Neural progenitor cell (in vitro differentiated cells): ENCODE results near the gene SP6. TPM values are rescaled to one million over a fixed set of nuclear protein-coding genes. Genes with fewer than 3 reads are reported as not detected.

ENCODE experiments used
- DNase-seq: peaks from one replicate; pipeline ENCODE4 v3.0.0-alpha.2; 2016; ENCODE audit warnings: low spot score
- H2AFZ ChIP-seq: fragments of 200-600 bp; sonication (generic); replicated peaks from 2 replicates; pipeline ENCODE4 v1.6.1; 2016; ENCODE audit warnings: antibody characterized with exemption
- H3F3A ChIP-seq: fragments of 200-600 bp; sonication (generic); 2 replicates; pipeline ENCODE4 v1.6.1; 2016; ENCODE audit warnings: antibody characterized with exemption, low read depth
- H3K27ac ChIP-seq: fragments of 200-600 bp; sonication (generic); 2 replicates; pipeline ENCODE4 v1.5.1; 2016; ENCODE audit warnings: mild to moderate bottlenecking
- H3K27me3 ChIP-seq: fragments of 200-600 bp; sonication (generic); 2 replicates; pipeline ENCODE4 v1.6.1; 2016; ENCODE audit warnings: mild to moderate bottlenecking, moderate library complexity
- H3K36me3 ChIP-seq: fragments of 200-600 bp; sonication (generic); 2 replicates; pipeline ENCODE4 v1.5.1; 2016
- H3K4me1 ChIP-seq: fragments of 200-600 bp; sonication (generic); 2 replicates; pipeline ENCODE4 v1.6.1; 2016; ENCODE audit warnings: mixed run types
- H3K4me2 ChIP-seq: fragments of 200-600 bp; sonication (generic); 2 replicates; pipeline ENCODE4 v1.6.1; 2016
- H3K4me3 ChIP-seq: fragments of 200-600 bp; sonication (generic); 2 replicates; pipeline ENCODE4 v1.5.1; 2016
- H3K79me2 ChIP-seq: fragments of 200-600 bp; sonication (generic); 2 replicates; pipeline ENCODE4 v1.6.1; 2016; ENCODE audit warnings: low read depth
- H3K9ac ChIP-seq: fragments of 200-600 bp; sonication (generic); 2 replicates; pipeline ENCODE4 v1.6.1; 2016
- H3K9me3 ChIP-seq: fragments of 200-600 bp; sonication (generic); 2 replicates; pipeline ENCODE4 v1.5.1; 2016; ENCODE audit warnings: low read depth
- H4K20me1 ChIP-seq: fragments of 200-600 bp; sonication (generic); 2 replicates; pipeline ENCODE4 v1.6.1; 2016; ENCODE audit warnings: low read depth
- H3K27ac Mint-ChIP-seq: 3 replicates; pipeline ENCODE4 v1.8.0; 2021; ENCODE audit warnings: mixed read lengths
- H3K27me3 Mint-ChIP-seq: 2 replicates; pipeline ENCODE4 v1.8.0; 2022; ENCODE audit warnings: low read depth, mild to moderate bottlenecking, inconsistent platforms, moderate library complexity, mixed read lengths; ENCODE audit not compliant: insufficient read depth
- H3K36me3 Mint-ChIP-seq: 3 replicates; pipeline ENCODE4 v1.8.0; 2021; ENCODE audit warnings: mixed read lengths
- H3K4me1 Mint-ChIP-seq: 3 replicates; pipeline ENCODE4 v1.8.0; 2021; ENCODE audit warnings: mixed read lengths
- H3K4me3 Mint-ChIP-seq: 3 replicates; pipeline ENCODE4 v1.8.0; 2021; ENCODE audit warnings: mild to moderate bottlenecking, moderate library complexity, mixed read lengths
- H3K9me3 Mint-ChIP-seq: 3 replicates; pipeline ENCODE4 v1.8.0; 2020; ENCODE audit warnings: mixed read lengths
- CTCF ChIP-seq: fragments of 200-600 bp; sonication (generic); IDR thresholded peaks from 2 replicates; pipeline ENCODE4 v1.5.1; 2017; ENCODE audit warnings: antibody characterized with exemption, mild to moderate bottlenecking
- EZH2 ChIP-seq: fragments of 200-600 bp; sonication (generic); IDR thresholded peaks from 2 replicates; pipeline ENCODE4 v1.6.1; 2017; ENCODE audit warnings: antibody characterized with exemption, mild to moderate bottlenecking, moderate library complexity
- EZH2phosphoT487 ChIP-seq: fragments of 200-600 bp; sonication (generic); IDR thresholded peaks from 2 replicates; pipeline ENCODE4 v1.6.1; 2017; ENCODE audit warnings: antibody characterized with exemption
- total RNA-seq: library from RNA; depleted of rRNA; stranded (reverse); fragments of >200 nt; gene quantifications from 2 replicates; pipeline ENCODE4 v1.2.3, GENCODE V29; 2015; ENCODE audit warnings: low replicate concordance

SP6 gene
- total RNA-seq, 1 donor from 2014 or later = 0.04 TPM

DNA sequence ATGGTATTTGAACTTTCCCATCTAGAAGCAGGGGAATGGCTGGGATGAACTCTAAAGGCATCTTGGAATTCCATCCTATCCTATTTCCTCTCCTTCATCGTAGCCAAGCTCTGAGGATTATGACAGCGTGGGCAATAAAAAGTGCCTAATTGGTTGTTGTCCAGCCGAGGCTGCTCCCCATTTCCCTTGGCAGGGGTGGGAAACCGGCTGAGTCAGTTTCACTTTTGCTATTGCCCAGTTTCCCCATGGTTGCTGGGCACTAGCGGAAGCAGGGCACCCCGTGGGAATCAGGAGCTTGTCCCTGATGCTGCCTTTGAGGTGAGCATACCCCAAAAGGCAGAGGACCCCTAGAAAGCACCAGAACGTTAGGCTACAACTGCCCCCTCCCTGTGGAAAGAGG, 31.3 kb upstream of the SP6 start:
- H4K20me1 ChIP-seq = no peaks in the 10 kb centered on the region
- no peak overlapping the region for H3K9ac ChIP-seq
- no peak overlapping the region for H3K4me3 Mint-ChIP-seq
- DNase-seq = no peak
- no peaks in the 10 kb centered on the region for H3K9me3 Mint-ChIP-seq
- H3K36me3 Mint-ChIP-seq = no peaks in the 10 kb centered on the region
- no peaks in the 10 kb centered on the region for H3F3A ChIP-seq
- TF ChIP-seq CTCF (no peak), EZH2 (no peak), EZH2phosphoT487 (no peak)
- no peak overlapping the region for H3K27ac Mint-ChIP-seq
- H3K36me3 ChIP-seq = no peaks in the 10 kb centered on the region
- no peaks in the 10 kb centered on the region for H3K9me3 ChIP-seq
- no peak overlapping the region for H3K4me3 ChIP-seq
- H3K27me3 Mint-ChIP-seq = peaks cover 17% of the 10 kb centered on the region
- H3K27ac ChIP-seq = no peak overlapping the region
- no peaks in the 10 kb centered on the region for H3K27me3 ChIP-seq
- H3K4me1 Mint-ChIP-seq = peaks cover 13% of the 10 kb centered on the region
- no peaks in the 10 kb centered on the region for H3K79me2 ChIP-seq
- H2AFZ ChIP-seq = no peak overlapping the region
- peaks cover 17% of the 10 kb centered on the region for H3K4me1 ChIP-seq
- no peak overlapping the region for H3K4me2 ChIP-seq

DNA sequence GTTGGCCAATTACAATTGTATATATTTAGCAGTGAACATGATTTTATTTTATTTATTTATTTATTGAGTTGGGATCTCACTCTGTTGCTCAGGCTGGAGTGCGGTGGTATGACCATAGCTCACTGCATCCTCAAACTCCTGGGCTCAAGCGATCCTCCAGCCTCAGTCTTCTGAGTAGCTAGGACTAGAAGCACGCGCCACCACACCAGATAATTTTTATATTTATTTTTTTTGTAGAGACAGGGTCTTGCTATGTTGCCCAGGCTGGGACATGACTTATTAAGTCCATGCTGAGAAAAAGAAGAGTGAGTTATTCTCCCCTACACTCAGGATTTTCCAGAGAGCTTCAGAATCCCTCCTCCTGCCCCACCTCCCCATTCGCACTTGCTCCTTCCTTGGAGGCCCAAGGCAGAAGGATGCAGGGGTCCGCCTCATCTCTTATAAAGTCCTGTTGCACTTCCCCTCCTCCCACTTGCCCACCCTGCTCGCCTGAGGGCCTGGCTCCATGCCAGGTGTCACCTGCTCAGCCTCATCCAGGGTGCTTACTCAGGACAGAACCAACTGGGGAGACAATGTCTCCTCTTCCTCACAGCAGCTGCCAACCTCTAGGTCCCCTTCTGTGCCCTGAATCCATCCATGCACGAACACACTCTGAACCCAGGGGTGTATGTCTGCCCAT, 29.0 kb upstream of the SP6 start:
- Histone ChIP-seq H3K27me3 (no peaks in the 10 kb centered on the region), H3K4me3 (no peak overlapping the region), H4K20me1 (no peaks in the 10 kb centered on the region), H3K79me2 (no peaks in the 10 kb centered on the region), H3K36me3 (no peaks in the 10 kb centered on the region), H3K4me2 (no peak overlapping the region), H3K4me1 (peaks cover 14% of the 10 kb centered on the region), H3K9me3 (no peaks in the 10 kb centered on the region), H3K27ac (no peak overlapping the region), H3F3A (no peaks in the 10 kb centered on the region), H3K9ac (no peak overlapping the region), H2AFZ (no peak overlapping the region)
- Mint-ChIP-seq H3K9me3 (no peaks in the 10 kb centered on the region), H3K36me3 (no peaks in the 10 kb centered on the region), H3K27me3 (peaks cover 23% of the 10 kb centered on the region), H3K4me3 (no peak overlapping the region), H3K27ac (no peak overlapping the region), H3K4me1 (peaks cover 6% of the 10 kb centered on the region)
- TF ChIP-seq EZH2phosphoT487 (no peak), CTCF (no peak), EZH2 (no peak)
- no peak for DNase-seq

DNA sequence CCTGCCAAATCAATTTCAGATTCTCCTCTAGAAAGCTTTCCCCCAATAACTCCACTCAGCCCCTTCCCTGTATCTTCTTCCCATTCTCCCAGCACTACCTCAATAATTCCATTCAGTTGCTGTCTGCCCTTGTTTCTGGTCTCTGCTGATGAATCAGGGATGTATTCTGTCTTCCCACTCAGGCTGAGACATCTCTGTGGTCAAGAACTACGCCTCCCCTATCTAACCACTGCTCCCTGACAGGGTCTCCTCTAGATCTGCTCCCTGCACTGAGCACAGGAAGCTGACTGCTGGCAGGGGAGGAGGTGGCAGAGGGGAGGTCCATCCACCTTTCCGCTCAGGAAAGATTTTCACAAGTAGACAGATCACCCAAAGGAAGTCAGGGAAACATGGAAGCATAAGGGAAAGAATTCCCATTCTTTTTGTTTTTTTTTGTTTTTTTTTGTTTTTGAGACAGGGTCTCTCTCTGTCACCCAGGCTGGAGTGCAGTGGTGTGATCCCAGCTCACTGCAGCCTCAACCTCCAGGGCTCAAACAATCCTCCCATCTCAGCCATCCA, 28.1 kb upstream of the SP6 start:
- Histone ChIP-seq H3K9ac (no peak overlapping the region), H3K4me3 (no peak overlapping the region), H3K9me3 (no peaks in the 10 kb centered on the region), H3K4me1 (peaks cover 15% of the 10 kb centered on the region), H3K27me3 (peaks cover 3% of the 10 kb centered on the region), H3K27ac (no peak overlapping the region), H3K79me2 (no peaks in the 10 kb centered on the region), H2AFZ (no peak overlapping the region), H3K4me2 (no peak overlapping the region), H3F3A (no peaks in the 10 kb centered on the region), H3K36me3 (no peaks in the 10 kb centered on the region), H4K20me1 (no peaks in the 10 kb centered on the region)
- no peak for TF ChIP-seq EZH2phosphoT487
- TF ChIP-seq EZH2 = no peak
- TF ChIP-seq CTCF = no peak
- peaks cover 9% of the 10 kb centered on the region for H3K4me1 Mint-ChIP-seq
- H3K4me3 Mint-ChIP-seq = no peak overlapping the region
- no peak overlapping the region for H3K27ac Mint-ChIP-seq
- H3K27me3 Mint-ChIP-seq = peaks cover 21% of the 10 kb centered on the region
- H3K36me3 Mint-ChIP-seq = no peaks in the 10 kb centered on the region
- no peaks in the 10 kb centered on the region for H3K9me3 Mint-ChIP-seq
- no peak for DNase-seq
